Retinal pigment epithelial cell (primary cell): ENCODE measurements around the gene PPFIA4.

Source experiments
- DNase-seq: peaks from one replicate; pipeline ENCODE4 v3.0.0-alpha.2; 2010; ENCODE audit warnings: low read depth
- H3K4me3 ChIP-seq: 2 replicates; pipeline ENCODE4 v1.5.1; 2011; ENCODE audit warnings: mild to moderate bottlenecking, low read length, control low read depth, moderate library complexity
- CTCF ChIP-seq: conservative IDR thresholded peaks from 2 replicates; pipeline ENCODE4 v1.5.1; 2011; ENCODE audit warnings: low read depth, low read length, control low read depth, inconsistent platforms

PPFIA4 gene

DNA sequence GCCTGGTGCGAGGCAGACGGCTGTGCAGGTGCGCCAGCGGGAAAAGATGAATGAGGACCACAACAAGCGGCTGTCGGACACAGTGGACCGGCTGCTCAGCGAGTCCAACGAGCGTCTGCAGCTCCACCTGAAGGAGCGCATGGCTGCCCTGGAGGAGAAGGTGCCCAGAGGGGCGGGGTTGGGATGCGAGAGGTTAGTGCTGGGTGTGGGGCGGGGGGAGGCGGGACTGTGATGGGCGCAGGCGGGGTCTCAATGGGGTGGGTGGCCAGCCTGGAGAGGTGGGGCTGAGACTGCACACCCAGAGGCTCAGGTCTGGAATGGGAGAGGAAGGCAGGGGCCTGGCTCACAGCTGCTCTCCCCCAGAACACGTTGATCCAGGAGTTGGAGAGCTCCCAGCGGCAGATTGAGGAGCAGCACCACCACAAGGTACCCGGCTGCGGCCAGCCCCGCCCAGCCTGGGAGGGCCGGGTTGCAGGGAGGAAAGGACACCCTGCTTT lies 22.3 kb downstream of the PPFIA4 start:
- DNase-seq = no peak
- no peak for TF ChIP-seq CTCF
- no peak overlapping the region for H3K4me3 ChIP-seq

GRCh38 chr1:203049077-203049476 lies 22.8 kb downstream of the PPFIA4 start:
- no peak for DNase-seq
- no peak for TF ChIP-seq CTCF
- no peak overlapping the region for H3K4me3 ChIP-seq

DNA sequence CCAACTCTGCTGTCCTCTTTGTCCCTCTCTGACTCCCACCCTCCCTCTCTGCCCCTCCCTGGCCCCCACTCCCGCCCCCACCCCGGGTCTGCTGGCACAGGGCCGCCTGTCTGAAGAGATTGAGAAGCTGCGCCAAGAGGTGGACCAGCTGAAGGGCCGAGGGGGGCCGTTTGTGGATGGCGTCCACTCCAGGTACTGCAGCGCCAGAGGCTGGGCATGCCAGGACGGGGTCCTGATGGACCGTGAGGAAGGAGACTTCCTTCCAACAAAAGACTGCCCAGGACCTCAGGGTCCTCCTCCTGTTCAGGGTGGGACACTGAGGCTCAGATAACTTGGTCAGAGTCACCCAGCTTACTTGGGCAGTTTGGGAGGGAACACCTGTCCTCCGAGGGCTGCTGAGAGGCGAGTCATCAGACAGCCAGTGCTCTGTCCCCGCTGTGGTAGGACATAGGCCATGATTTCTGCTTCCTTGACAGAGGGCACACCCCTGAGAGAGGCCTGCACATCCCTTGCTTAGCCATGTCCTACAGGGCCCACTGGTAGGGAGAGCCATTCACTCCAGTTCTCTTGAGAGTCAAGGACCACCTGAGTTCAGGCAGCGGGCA lies 23.4 kb downstream of the PPFIA4 start:
- no peak for TF ChIP-seq CTCF
- no peak overlapping the region for H3K4me3 ChIP-seq
- DNase-seq = no peak

DNA sequence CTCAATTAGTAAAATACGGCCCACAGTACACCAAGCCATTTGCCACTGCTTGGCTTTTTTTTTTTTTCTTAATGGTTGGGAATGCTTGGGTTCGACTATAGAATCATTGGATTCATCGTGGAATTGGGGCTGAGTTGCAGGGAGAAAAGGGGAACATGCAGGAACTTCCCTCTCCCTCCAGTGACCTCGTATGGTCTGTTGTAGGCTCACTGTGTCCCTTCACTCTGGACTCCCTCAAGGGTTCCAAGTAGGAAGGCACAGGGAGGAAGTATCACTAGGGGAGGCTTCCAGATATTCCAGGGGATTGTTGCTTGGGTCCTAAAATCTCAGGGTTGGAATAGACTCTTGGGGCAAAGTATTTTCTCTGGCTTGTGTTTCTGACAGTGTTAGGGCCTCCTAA lies 24.5 kb downstream of the PPFIA4 start:
- TF ChIP-seq CTCF = no peak
- no peak for DNase-seq
- no peak overlapping the region for H3K4me3 ChIP-seq

GRCh38 chr1:203051841-203052324 lies 25.6 kb downstream of the PPFIA4 start:
- no peak for TF ChIP-seq CTCF
- no peak overlapping the region for H3K4me3 ChIP-seq
- no peak for DNase-seq

DNA sequence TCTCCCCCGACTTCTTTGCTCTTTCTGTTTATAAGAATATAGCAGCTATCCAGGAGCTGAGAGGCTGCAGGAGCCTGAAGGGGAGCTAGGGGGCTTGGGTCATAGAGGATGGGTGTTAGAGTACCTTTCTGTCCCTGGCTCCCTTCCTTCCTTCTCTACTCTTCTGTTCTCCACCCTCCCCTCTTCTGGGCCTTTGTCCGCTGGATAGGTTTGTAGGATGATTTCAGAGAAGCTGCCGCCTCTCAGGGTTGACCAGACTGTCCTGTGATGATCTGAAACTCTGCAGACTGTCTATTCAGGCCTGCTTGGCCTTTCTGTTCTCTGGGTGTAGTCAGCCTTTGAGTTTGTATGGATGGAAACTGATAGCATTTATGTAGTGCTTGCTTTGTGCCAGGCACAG lies 26.3 kb downstream of the PPFIA4 start:
- H3K4me3 ChIP-seq = no peak overlapping the region
- DNase-seq = no peak

More for the DNA sequence above, 26.3 kb downstream of the PPFIA4 start:
- no peak for TF ChIP-seq CTCF
